ENCODE results near the gene KLHL42. TPM values are rescaled to one million over a fixed set of nuclear protein-coding genes. Genes with fewer than 3 reads are reported as not detected.

Gene KLHL42, protein sequence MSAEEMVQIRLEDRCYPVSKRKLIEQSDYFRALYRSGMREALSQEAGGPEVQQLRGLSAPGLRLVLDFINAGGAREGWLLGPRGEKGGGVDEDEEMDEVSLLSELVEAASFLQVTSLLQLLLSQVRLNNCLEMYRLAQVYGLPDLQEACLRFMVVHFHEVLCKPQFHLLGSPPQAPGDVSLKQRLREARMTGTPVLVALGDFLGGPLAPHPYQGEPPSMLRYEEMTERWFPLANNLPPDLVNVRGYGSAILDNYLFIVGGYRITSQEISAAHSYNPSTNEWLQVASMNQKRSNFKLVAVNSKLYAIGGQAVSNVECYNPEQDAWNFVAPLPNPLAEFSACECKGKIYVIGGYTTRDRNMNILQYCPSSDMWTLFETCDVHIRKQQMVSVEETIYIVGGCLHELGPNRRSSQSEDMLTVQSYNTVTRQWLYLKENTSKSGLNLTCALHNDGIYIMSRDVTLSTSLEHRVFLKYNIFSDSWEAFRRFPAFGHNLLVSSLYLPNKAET
- total RNA-seq: 10 to 100 TPM; 30.4 to 53.0 TPM
- 17.2 TPM for polyA plus RNA-seq (2013, experiment 1 of 2)
- polyA plus RNA-seq (2013, experiment 2 of 2): 16.7 TPM
- long read RNA-seq, experiment 1, full-length matches to known transcripts: 3 of 11 reads
- long read RNA-seq, experiment 1, partial matches to known transcripts: 1 of 11 reads
- long read RNA-seq, experiment 1, other reads (novel, unspliced or antisense): 7 of 11 reads
- long read RNA-seq, experiment 2, full-length matches to known transcripts: 32 of 47 reads
- long read RNA-seq, experiment 2, partial matches to known transcripts: 2 of 47 reads
- long read RNA-seq, experiment 2, other reads (novel, unspliced or antisense): 13 of 47 reads
- long read RNA-seq, experiment 3, full-length matches to known transcripts: 98 of 119 reads
- long read RNA-seq, experiment 3, partial matches to known transcripts: 11 of 119 reads
- long read RNA-seq, experiment 3, other reads (novel, unspliced or antisense): 10 of 119 reads
- long read RNA-seq, experiment 4, partial matches to known transcripts: 0 of 4 reads
- long read RNA-seq, experiment 4, other reads (novel, unspliced or antisense): 4 of 4 reads

DNA sequence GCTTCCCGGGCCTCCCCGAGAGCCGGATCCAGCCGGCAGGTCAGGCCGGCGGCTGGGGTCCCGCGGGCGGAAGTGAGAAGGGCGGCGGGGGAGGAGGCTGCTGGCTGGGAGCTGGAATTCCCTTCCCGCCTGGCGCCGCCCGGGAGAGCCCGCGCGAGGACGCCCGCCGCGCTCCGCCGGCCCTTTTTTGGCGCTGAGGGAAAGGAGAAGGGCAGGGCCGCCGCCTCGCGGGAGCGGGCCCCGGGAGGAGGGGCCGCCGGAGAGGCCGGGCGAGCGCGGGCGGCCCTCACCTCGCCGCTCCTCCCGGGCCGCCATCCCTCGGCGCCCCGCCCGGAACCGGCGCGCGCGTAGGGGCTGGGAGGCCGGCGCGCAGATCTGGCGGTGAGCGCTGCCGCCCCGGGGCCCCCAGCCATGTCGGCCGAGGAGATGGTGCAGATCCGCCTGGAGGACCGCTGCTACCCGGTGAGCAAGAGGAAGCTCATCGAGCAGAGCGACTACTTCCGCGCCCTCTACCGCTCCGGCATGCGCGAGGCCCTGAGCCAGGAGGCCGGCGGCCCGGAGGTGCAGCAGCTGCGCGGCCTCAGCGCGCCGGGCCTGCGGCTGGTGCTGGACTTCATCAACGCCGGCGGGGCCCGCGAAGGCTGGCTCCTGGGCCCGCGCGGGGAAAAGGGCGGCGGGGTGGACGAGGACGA, at the start of gene KLHL42, which contains the start of gene MANSC4:
Gene KLHL42 (plus strand): TSS at position 314 of the 692 bp plus-strand sequence. CDS start 98 bp downstream, at position 412.
Gene MANSC4 (minus strand): TSS at position 317 of the 692 bp plus-strand sequence. CDS start 8,960 bp downstream, outside the sequence.
- H3K4me3 Mint-ChIP-seq: peak within 1 kb of the TSS; percentile 66

DNA sequence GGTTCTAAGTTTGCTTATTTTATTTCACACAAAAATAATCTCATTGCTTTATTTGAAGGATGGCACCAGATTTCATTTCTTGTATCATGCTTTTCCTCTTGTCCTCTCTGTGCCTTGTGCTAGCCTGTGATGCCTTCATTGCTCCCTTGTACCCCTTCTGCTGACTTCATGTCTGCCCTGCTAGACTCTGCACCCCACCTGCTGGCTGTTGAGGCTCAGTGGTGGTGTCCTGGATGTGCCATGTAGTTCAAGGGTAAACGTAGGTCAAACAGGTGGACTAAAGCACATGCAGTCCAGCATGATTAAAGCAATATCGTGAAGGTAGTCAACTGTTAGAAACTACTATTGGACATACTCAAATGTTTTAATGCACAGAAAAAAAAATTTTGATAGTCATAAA, 47.8 kb upstream of the KLHL42 start:
- H3K9me3 Mint-ChIP-seq: no peaks in the 10 kb centered on the region
- no peaks in the 10 kb centered on the region for H3K27me3 Mint-ChIP-seq (ENCODE audit: insufficient read depth)
- H3K4me1 ChIP-seq (ENCODE audit: control insufficient read depth, insufficient read depth, low read length): no peaks in the 10 kb centered on the region
- TF ChIP-seq, protein P1, sequence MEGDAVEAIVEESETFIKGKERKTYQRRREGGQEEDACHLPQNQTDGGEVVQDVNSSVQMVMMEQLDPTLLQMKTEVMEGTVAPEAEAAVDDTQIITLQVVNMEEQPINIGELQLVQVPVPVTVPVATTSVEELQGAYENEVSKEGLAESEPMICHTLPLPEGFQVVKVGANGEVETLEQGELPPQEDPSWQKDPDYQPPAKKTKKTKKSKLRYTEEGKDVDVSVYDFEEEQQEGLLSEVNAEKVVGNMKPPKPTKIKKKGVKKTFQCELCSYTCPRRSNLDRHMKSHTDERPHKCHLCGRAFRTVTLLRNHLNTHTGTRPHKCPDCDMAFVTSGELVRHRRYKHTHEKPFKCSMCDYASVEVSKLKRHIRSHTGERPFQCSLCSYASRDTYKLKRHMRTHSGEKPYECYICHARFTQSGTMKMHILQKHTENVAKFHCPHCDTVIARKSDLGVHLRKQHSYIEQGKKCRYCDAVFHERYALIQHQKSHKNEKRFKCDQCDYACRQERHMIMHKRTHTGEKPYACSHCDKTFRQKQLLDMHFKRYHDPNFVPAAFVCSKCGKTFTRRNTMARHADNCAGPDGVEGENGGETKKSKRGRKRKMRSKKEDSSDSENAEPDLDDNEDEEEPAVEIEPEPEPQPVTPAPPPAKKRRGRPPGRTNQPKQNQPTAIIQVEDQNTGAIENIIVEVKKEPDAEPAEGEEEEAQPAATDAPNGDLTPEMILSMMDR (conservative IDR thresholded peaks at IDR 0.05): peak; percentile 88
- DNase-seq: peak; percentile 77
- no peaks in the 10 kb centered on the region for H3K27me3 ChIP-seq (ENCODE audit: control insufficient read depth, insufficient read depth, low read length, poor library complexity, severe bottlenecking)
- H3K4me3 Mint-ChIP-seq: no peak overlapping the region
- no peaks in the 10 kb centered on the region for H3K9me3 ChIP-seq (ENCODE audit: control insufficient read depth, low read length)
- H3K9ac ChIP-seq (ENCODE audit: extremely low read depth, low read length, poor library complexity, severe bottlenecking): no peak overlapping the region
- H3K27ac ChIP-seq (ENCODE audit: low read depth, low read length): no peak overlapping the region
- WGBS, 2 experiments (ENCODE audit: insufficient coverage in 1 of 2, insufficient read length in 1 of 2): 71 to 89% methylated on average over 2 of the region's 2 CpGs
- peaks cover 12% of the 10 kb centered on the region for H3K4me1 Mint-ChIP-seq
- no peak overlapping the region for H3K27ac Mint-ChIP-seq
- peaks cover 56% of the 10 kb centered on the region for H3K36me3 Mint-ChIP-seq (ENCODE audit: low read depth)
- no peak overlapping the region for H3K4me3 ChIP-seq (ENCODE audit: low read length)
- peaks cover 67% of the 10 kb centered on the region for H3K36me3 ChIP-seq (ENCODE audit: control insufficient read depth, insufficient read depth, low read length)

More for the DNA sequence above, at the start of gene KLHL42, which contains the start of gene MANSC4:
- Mint-ChIP-seq H3K27ac (peak within 1 kb of the TSS; percentile 90), H3K9me3 (peaks cover 3% of the 10 kb centered on the region), H3K4me1 (peaks cover 31% of the 10 kb centered on the region), H3K36me3 (ENCODE audit: low read depth) (peaks cover 27% of the 10 kb centered on the region), H3K27me3 (ENCODE audit: insufficient read depth) (no peaks in the 10 kb centered on the region)
- peak within 1 kb of the TSS; percentile 42 for H3K9ac ChIP-seq (ENCODE audit: extremely low read depth, low read length, poor library complexity, severe bottlenecking)
- peak within 1 kb of the TSS; percentile 77 for H3K27ac ChIP-seq (ENCODE audit: low read depth, low read length)
- H3K4me1 ChIP-seq (ENCODE audit: control insufficient read depth, insufficient read depth, low read length): no peaks in the 10 kb centered on the region
- H3K9me3 ChIP-seq (ENCODE audit: control insufficient read depth, low read length): no peaks in the 10 kb centered on the region
- TF ChIP-seq, protein P1 (conservative IDR thresholded peaks at IDR 0.05): peak; percentile 42
- 0% methylated on average over 19 to 92 of the region's 92 CpGs for WGBS, 2 experiments (ENCODE audit: insufficient coverage in 1 of 2, insufficient read length in 1 of 2)
- H3K27me3 ChIP-seq (ENCODE audit: control insufficient read depth, insufficient read depth, low read length, poor library complexity, severe bottlenecking): no peaks in the 10 kb centered on the region
- peak; percentile 94 for DNase-seq
- H3K36me3 ChIP-seq (ENCODE audit: control insufficient read depth, insufficient read depth, low read length): peaks cover 15% of the 10 kb centered on the region
- H3K4me3 ChIP-seq (ENCODE audit: low read length): peak within 1 kb of the TSS; percentile 87

All from endodermal cell (in vitro differentiated cells).